C4-2B (cell line): ENCODE data around the gene SLC35G4.

Experiments
- ZFX ChIP-seq: fragments of 450-650 bp; IDR thresholded peaks from 2 replicates; pipeline ENCODE4 v1.6.1; 2017
- TF ChIP-seq, protein P1 (sequence below): fragments of 450-650 bp; conservative IDR thresholded peaks from 2 replicates; pipeline ENCODE4 v1.5.1; 2017; ENCODE audit warnings: mild to moderate bottlenecking

- TF ChIP-seq, protein P1, sequence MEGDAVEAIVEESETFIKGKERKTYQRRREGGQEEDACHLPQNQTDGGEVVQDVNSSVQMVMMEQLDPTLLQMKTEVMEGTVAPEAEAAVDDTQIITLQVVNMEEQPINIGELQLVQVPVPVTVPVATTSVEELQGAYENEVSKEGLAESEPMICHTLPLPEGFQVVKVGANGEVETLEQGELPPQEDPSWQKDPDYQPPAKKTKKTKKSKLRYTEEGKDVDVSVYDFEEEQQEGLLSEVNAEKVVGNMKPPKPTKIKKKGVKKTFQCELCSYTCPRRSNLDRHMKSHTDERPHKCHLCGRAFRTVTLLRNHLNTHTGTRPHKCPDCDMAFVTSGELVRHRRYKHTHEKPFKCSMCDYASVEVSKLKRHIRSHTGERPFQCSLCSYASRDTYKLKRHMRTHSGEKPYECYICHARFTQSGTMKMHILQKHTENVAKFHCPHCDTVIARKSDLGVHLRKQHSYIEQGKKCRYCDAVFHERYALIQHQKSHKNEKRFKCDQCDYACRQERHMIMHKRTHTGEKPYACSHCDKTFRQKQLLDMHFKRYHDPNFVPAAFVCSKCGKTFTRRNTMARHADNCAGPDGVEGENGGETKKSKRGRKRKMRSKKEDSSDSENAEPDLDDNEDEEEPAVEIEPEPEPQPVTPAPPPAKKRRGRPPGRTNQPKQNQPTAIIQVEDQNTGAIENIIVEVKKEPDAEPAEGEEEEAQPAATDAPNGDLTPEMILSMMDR = no peak
- no peak for TF ChIP-seq ZFX
Observed at GRCh38 chr18:11607906-11608305, 1.5 kb upstream of the SLC35G4 start.
